HG02970 (cell line): ENCODE results near the gene DUSP10.

Experiments
- ATAC-seq: cut with Tn5 transposase; IDR thresholded peaks from one replicate; pipeline ENCODE4 v1.9.1; 2021; ENCODE audit warnings: mild to moderate bottlenecking, moderate library complexity, moderate number of reproducible peaks; ENCODE audit not compliant: unreplicated experiment, low FRiP score

Gene DUSP10

DNA sequence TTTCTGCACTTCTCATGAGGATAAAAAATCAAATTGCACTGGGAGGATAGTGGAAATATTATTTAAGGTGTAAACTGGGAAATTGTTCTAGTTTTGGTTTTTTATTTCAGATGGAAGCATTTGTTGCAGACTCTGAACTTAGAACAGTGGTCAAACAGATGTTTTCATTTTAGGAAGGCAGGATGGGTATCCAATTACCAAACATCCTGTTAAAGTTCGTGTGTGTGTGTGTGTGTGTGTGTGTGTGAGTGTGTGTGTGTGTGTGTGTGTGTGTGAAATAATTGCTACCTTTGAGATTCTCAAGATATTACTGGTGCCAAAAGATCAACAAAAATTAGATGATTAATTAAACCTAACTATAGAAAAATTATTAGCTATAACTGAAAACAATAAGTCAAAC lies 24.3 kb upstream of the DUSP10 start:
- no peak for ATAC-seq

DNA sequence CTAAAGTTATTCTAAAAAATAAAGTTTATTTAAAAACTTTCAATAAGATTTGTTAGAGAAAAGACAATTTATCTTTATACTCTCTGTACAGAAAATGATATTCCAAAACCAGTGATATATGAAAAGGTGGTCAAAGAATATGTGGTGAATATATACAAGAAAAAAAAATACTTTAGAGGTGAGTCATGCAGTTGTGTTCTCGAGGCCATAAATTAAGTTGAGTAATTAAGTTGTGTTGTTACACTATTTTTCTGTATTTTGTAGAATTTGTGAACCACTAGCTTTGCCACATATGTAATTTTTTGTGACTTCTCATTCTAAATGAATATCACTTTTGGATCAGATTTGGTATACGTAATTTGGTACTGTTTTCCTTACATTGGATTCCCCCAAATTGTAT lies 23.6 kb upstream of the DUSP10 start:
- no peak for ATAC-seq

DNA sequence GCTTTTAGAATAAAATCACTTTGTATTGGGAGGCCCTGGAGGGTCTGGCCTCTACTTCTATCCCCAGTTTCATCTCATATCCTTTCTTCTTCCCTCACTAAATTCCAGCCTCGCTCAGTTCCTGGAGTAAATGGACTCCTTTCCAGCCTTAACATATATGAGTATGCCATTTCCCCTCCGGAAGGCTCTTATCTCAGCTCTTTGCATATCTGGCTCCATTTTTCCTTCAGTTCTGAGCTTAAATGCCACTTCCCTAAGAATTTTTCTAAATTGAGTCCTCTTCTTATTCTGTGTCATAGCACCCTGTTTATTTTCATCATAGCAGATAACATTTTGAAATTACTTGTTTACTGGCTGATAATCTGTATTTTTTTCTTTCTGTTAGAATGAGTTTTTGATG lies 20.2 kb upstream of the DUSP10 start:
- ATAC-seq = no peak

DNA sequence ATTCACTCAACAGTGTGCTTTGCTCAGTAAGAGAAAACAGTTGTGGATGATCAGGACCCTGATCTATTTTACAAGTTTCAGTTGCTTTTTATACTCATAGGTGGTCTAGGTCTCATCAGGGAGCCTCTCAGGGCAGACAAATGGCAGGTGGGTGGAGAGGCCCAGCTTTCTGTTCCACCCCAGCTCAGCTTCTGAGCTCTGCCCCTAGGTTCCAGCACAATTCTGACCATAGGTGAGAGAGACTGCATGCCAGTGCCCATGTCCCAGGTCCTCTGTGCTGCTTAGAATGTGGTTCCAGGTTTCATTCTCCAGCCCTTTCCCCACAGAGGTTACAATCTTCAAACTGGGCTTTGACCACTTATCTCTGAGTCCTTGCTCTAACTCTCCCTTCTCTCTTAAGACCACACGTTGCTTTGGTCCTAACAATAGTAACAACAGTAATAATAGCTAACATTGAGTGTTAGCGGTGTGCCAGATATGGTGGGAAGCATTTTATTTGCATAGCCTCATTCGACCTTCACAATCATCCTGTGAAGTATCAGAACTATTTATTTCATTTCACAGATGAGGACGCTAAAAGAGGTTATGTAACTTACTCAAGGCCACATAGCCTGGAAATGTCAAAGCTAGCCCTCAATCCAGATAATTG lies 19.6 kb upstream of the DUSP10 start:
- ATAC-seq = no peak

DNA sequence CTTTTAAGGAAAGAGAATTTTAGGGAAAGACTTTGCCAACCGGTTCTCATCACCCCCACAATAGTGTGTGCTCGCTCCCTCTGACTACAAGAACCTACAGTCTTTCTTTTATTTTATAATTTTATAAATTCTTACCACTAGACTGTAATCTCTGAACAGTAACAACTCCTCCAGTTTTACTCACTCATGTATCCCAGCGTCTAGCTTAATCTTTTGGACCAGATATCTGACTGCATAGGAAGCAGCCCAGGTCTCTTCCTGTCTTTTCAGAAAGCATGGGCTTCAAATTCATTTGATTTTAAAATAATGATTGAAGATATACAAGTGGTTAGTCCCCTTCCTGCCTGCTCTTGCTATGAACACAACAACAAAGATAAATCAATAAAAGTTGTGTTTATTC lies 19.0 kb upstream of the DUSP10 start:
- ATAC-seq = no peak

DNA sequence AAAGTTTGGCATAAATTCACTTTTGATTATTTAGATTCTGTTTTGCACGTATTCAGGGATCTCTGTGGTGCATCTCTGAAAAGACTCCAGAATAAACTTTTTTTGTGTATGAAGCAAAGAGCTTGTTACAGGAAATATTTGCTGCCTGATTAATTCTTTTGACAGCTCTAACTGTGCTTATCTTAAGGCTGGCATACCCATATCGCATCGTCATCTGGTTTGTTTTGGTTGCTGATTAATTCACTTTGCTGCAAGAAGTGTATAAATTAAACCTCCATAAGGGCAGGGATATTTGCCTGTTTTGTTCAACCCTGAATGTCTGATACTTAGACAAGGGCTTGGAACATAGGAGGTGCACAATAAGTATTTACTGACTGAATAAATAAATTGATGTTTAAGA lies 17.5 kb upstream of the DUSP10 start:
- no peak for ATAC-seq

DNA sequence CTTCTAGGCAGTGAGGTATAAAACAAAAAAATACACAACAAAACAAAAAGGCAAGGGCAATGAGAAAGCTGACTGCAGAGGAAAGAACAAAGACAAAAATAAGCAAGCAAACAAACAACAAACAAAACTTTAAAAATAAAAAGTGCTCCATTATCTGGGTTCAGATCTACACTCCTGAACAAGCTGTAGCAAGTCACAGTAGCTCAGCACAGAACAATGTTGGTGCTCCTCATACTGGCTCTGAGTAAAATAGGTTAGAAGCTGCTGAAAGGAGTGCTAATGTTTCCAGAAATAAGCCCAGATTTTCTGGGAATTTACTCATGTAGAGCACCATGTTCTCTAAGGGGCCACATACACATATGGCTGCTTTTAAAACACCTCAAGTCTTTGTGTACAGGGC lies 16.6 kb upstream of the DUSP10 start:
- no peak for ATAC-seq

DNA sequence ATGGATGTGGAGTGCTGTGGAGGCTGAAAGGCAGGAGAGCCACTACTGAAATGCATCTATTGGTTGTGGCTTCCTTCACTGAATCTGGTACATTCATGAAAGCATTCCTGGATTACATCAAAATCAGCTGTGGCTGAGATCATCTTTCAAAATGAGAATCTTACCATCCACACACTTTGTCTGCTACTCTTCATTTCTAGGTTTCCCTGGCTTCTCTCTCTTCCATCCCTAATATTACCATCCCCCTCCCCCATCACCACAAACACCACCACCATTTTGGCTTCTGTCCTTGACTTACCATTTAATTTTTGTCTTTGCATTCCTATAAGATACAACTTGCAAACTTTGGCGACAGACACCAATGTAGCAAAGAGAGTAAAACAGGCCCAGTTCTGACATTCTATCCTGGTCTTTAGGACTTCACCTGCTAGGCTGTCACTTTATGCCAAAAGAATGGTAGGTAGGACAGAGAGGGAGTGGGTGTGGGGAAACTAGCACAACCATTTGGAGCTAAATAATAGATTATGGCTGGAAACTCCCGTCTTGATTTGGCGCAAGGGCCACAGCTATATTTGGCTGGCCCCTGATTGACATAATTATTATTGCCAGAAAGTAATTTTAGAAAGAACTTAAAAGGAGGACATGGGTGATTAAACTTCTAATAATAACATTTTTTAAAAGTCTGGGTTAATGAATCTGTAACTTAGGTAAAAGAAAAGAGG lies 15.1 kb upstream of the DUSP10 start:
- no peak for ATAC-seq

DNA sequence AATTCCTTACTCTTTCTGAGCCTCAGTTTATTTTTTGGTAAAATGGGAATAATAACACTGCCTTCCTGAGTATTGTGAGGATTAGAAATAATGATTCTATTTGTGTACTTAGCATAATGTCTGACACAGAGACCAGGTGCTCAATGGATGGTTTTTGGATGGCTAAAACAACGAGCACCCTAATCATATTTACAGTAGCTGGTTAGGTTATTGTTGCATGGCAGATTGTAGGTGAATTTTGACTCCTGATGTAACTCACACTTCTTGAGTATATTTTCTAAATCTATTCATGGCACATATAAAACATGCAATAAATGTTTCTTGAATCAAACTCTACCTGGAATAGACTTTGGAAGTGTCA lies 11.9 kb upstream of the DUSP10 start:
- peak; percentile 18 for ATAC-seq

DNA sequence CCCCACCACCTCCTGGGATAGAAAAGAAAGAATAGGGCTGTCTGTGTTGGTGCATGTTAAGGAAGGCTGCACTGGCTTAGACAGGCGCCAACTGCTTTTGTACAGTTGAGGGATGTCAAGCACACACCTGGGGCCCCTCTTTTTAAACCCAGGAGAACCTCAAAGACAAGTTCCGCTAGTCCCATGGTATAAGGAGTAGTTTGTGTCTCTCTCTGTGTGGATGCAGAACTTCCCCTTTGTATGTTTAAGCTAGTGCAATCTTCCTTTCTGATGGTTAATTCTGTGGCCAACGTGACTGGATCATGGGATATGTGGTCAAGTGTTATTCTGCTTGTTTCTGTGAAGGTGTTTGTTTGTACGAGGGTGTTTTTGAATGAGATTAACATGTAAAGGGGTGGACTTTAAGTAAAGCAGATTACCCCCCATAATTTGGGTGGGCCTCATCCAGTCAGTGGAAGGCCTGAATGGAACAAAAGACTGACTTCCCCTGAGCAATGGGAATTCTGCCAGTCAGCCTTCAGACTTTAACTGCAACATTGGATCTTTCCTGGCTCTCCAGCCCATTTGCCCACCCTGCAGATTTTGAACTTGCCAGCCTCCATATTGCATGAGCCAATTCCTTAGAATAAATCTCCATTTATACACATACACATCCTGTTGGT lies 9.5 kb upstream of the DUSP10 start:
- ATAC-seq = no peak

DNA sequence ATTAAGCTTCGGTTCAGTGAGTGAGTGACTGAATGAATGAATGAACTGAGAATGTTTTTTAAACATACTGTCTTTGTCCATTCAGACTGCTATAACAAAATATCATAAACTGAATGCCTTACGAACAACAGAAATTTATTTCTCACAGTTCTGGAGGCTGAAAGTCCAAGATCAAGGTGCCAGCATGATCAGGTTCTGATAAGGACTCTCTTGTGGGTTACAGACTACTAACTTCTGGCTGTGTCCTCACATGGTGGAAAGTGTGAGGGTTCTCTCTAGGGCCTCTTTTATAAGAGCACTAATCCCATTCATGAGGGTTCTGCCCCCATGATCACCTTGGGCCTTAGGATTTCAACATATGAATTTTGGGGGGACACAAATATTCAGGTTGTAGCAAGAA lies 7.1 kb upstream of the DUSP10 start:
- no peak for ATAC-seq

DNA sequence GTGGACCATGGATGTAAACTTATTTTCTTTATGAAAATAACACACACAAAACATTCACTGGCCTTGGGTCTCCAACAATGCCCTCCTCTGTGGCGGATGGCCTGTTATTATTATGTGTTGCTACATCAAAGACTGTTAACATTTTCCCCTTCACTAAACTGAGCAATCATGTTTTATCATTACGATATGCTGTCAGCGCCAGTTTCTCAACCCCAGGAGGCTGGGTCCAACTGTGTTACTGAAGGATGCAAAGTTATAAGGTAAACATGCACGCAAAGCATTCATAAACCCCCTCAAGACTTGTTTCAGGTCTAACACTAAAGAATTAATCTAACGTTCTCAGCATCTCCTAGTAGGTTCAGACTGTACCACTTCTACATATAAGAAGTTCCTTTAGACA lies 6.0 kb upstream of the DUSP10 start:
- no peak for ATAC-seq

DNA sequence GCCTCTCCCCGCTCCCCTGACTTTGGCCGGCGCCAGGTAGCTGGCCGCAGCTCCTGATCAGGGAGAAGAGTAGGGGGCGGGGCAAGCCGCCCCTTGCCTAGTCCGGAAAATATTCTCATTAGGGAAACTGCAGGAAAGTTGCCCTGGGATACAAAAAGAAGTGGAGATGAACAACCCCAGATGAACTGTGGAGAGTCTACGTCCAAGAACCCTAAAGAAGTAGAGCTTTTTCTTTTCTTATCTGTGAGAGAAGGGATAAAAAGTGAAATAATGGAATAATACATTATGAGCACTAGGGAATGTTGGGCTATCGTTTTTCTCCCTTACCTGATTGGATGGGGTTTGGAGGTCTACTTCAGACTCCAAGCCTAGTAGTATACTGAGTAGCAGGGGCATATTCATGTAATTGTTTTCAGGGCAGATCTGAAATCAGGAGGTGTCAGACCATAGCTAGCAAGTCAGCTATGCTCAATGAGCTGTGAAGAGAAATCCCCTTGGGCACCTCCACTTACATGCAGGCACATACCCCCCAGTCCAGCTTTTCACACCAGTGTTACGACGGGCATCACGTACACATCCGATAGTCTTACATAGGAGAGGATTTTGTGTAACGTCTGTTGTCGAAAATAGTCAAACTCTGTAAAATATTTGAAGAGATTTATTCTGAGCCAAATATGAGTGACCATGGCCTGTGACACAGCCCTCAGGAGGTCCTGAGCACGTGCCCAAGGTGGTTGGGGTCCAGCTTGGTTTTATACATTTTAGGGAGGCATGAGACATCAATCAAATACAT lies 1.7 kb upstream of the DUSP10 start:
- ATAC-seq = no peak

DNA sequence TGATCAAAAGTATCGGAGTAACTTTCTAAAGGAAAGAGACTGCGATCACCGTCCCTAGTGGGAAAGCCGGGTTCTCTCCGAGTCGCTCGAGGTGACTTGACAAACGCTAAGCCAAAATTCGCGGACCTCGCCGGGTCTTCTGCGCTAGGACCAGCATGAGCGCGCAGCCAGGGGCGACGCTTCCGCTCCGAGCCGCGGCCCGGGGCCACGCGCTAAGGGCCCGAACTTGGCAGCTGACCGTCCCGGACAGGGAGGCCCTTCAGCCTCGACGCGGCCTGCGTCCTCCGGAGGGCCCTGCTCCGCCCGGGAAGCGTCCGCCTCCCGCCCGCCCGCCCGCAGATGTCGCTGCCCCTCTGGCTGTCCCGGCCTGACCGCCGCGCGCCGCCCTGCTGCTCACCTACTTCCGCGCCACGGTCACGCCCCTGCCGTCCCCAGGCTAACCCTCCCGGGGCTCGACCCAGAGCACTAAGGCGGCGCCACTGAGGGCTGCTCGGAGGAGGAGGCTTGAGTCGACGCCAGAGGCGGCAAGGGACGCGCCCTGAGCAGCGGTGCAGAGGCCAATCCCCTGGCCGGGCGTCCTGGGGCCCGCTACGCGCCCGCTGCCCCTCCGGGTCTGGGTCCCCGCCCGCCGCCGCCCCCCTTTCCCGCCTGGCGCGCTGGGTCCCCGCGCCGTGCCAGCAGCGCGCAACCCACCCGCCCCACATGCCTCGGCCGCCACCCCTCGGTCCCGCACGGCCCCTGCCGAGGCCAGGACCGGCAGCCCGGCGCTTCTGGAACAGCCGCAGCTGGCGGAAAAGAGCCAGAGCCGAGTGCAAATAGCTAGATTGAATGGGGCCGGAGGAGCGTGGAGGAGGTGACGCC lies 896 bp upstream of the DUSP10 start:
- ATAC-seq = peak; percentile 48

DNA sequence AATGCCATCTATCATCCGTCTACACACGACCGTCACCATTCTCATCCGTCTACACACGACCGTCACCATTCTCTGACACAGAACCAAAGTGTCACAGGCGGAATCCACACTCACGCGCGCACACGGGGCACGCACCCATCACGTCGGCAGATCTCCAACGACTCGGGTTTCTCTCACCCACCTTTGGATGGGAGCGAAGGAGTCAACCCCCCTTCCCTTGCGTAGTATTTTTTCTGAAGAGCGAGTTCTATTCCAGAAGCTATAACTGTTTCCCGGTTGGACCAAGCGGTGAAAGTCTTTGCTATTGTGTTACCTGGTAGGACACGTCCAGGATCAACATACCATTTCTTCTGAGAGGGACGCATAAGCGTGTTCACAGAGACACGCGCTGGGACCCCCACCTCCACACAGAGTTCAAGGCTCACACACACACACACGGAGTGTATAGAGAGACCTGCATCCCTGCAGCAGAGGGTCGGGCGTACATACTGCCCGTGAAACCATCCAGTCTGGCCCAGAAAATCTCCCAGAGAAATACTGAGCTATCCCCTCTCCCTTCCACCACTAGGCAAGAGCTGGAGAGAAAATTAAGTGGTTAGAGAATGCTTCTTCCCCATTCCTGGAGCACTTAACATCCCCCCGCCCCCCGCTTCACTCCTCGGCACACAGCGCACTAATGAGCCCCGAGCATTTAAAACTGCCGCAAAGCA lies 741 bp downstream of the DUSP10 start:
- no peak for ATAC-seq

DNA sequence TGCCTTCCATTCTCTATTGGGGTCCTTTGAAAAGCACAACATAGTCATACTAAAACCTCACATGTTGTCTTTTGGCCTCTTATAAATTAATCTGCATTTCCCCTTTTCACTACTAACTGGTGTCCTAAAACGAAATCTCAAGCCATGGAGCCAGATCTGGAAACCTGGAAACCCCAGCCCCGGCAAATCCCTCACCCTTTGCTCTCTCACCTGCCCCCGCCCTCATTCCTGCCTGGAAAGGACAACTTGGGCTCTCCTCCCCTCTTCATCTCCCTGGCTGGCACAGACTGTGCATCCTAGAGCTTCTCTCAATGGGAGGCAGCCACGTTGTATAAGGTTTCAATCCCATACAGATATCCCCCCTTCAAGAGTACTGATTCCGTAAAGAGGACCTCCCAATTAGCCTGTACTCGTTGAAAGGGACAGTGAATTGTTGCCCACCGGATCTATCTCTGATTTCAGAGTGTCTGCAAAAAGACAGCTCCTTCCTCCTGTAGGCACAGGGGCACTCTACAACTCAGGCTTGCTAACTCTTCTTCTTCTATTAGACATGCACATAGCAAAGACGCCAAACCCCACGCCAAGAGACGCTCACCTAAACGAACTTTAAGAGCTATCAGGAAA lies 1.4 kb downstream of the DUSP10 start:
- ATAC-seq = no peak

DNA sequence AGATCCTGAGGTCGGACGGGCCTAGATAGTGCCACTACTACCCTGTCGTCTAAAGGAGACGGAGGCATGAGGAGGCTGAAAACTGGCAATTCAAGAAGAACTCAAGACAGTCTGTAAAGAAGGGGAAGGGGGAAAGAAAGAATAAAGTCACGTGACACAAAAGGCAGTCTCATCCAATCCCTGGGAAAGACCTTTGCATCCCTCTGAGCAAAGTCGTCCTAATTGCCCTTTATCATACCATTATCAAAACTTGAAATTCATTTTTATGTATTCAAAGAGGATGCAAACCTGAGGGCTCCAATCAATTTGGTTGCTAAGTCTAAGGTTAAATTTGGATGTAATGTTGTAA lies 2.2 kb downstream of the DUSP10 start:
- ATAC-seq = no peak

DNA sequence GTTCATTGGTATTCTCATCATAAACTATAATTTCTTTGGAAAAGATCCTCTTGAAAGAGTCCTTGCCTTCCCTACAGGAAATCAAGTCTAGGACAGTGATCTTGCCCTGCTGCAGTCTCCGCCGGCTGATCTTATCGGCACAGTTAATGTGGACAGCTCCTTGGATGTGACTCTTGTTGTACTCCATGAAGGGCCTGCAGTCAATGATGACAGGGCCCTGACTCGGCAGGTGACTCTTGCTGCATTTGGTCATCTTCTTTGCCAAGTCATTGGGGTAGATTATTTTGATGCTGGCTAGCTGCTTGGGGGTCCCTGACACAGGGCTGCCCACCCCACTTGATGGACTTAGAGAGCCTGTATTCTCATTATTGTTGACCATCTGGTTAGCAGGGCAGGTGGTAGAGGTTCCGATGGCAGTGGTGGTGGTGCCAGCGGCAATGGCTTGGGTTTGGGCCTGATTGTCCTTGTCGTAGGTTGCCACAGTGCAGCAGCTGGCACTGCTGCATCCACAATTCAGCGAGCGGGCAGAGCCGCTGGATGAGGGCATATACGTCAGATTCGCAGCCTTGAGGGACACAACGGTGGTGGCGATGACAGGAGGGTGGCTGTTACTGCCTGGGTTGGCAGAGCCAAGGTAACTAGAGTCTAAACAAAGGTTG lies 2.7 kb downstream of the DUSP10 start:
- ATAC-seq = no peak

DNA sequence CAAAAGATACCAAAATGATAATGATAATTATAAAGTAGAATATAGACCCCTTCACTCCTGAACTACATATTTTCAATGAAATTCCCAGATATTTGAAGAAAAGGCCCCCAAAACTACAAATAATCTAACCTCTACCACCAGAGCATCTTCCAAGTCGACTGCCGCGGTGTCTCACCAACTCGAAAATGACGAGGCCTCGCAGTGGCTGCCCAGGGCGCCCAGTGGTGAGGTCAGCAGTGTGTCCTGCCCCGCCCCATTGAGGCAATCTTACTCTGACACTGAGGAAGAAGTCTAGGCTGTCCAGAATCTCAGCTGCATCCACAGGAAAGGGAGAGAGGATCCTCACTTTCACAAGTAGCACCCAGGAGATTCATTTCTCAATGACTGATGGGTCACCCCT lies 5.2 kb downstream of the DUSP10 start:
- ATAC-seq = no peak
